Liver (tissue), 3 donors: ENCODE results near the gene APOL4.

Source experiments
- EGR1 ChIP-seq, 2 donors: IDR thresholded peaks; 2 replicates each; pipeline ENCODE4 v1.6.1; 2016 to 2018; ENCODE audit warnings: antibody characterized with exemption in 2 of 2, low read depth in 2 of 2
- HNF4G ChIP-seq: IDR thresholded peaks from 2 replicates; pipeline ENCODE4 v1.6.1; 2016; ENCODE audit warnings: antibody characterized with exemption
- JUND ChIP-seq, 2 donors: IDR thresholded peaks; 2 replicates each; pipeline ENCODE4 v1.6.1; 2016; ENCODE audit warnings: antibody characterized with exemption in 2 of 2
- RAD21 ChIP-seq, 2 donors: IDR thresholded peaks; 2 replicates each; pipeline ENCODE4 v1.6.1; 2016; ENCODE audit warnings: antibody characterized with exemption in 2 of 2, mild to moderate bottlenecking in 2 of 2
- REST ChIP-seq: IDR thresholded peaks from 2 replicates; pipeline ENCODE4 v1.6.1; 2016; ENCODE audit warnings: antibody characterized with exemption, mild to moderate bottlenecking
- SP1 ChIP-seq: IDR thresholded peaks from 2 replicates; pipeline ENCODE4 v1.6.1; 2018; ENCODE audit warnings: antibody characterized with exemption, mild to moderate bottlenecking
- TAF1 ChIP-seq: conservative IDR thresholded peaks from 2 replicates; pipeline ENCODE4 v1.6.1; 2016; ENCODE audit warnings: antibody characterized with exemption, mild to moderate bottlenecking
- YY1 ChIP-seq: IDR thresholded peaks from 2 replicates; pipeline ENCODE4 v1.6.1; 2016; ENCODE audit warnings: antibody characterized with exemption, mild to moderate bottlenecking
- TF ChIP-seq, protein P1 (sequence below): IDR thresholded peaks from 2 replicates; pipeline ENCODE4 v1.6.1; 2016; ENCODE audit warnings: antibody characterized with exemption
- TF ChIP-seq, protein P2 (sequence below): fragments of 150-350 bp; IDR thresholded peaks from 2 replicates; pipeline ENCODE4 v1.5.1; 2017; ENCODE audit warnings: improper control_type of control experiment, low read depth, low read length; ENCODE audit not compliant: missing input control
- TF ChIP-seq, protein P3 (sequence below): IDR thresholded peaks from 2 replicates; pipeline ENCODE4 v1.6.1; 2016; ENCODE audit warnings: antibody characterized with exemption
- TF ChIP-seq, protein P4 (sequence below): IDR thresholded peaks from 2 replicates; pipeline ENCODE4 v1.6.1; 2016; ENCODE audit warnings: antibody characterized with exemption
- donor health status: healthy.
- donor health status: healthy.

- TF ChIP-seq, protein P1, sequence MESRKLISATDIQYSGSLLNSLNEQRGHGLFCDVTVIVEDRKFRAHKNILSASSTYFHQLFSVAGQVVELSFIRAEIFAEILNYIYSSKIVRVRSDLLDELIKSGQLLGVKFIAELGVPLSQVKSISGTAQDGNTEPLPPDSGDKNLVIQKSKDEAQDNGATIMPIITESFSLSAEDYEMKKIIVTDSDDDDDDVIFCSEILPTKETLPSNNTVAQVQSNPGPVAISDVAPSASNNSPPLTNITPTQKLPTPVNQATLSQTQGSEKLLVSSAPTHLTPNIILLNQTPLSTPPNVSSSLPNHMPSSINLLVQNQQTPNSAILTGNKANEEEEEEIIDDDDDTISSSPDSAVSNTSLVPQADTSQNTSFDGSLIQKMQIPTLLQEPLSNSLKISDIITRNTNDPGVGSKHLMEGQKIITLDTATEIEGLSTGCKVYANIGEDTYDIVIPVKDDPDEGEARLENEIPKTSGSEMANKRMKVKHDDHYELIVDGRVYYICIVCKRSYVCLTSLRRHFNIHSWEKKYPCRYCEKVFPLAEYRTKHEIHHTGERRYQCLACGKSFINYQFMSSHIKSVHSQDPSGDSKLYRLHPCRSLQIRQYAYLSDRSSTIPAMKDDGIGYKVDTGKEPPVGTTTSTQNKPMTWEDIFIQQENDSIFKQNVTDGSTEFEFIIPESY, result no peak
- TF ChIP-seq, protein P2, sequence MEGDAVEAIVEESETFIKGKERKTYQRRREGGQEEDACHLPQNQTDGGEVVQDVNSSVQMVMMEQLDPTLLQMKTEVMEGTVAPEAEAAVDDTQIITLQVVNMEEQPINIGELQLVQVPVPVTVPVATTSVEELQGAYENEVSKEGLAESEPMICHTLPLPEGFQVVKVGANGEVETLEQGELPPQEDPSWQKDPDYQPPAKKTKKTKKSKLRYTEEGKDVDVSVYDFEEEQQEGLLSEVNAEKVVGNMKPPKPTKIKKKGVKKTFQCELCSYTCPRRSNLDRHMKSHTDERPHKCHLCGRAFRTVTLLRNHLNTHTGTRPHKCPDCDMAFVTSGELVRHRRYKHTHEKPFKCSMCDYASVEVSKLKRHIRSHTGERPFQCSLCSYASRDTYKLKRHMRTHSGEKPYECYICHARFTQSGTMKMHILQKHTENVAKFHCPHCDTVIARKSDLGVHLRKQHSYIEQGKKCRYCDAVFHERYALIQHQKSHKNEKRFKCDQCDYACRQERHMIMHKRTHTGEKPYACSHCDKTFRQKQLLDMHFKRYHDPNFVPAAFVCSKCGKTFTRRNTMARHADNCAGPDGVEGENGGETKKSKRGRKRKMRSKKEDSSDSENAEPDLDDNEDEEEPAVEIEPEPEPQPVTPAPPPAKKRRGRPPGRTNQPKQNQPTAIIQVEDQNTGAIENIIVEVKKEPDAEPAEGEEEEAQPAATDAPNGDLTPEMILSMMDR, result peak; percentile 85
- TF ChIP-seq REST (no peak), JUND (IDR thresholded peaks at IDR 0.05) (no peak), RAD21 (IDR thresholded peaks at IDR 0.05) (peak; percentile 96 to 98), HNF4G (no peak), SP1 (no peak), TAF1 (no peak), EGR1 (IDR thresholded peaks at IDR 0.05; ENCODE audit: low read depth in 2 of 2) (no peak), YY1 (peak; percentile 28)
- TF ChIP-seq, protein P3, sequence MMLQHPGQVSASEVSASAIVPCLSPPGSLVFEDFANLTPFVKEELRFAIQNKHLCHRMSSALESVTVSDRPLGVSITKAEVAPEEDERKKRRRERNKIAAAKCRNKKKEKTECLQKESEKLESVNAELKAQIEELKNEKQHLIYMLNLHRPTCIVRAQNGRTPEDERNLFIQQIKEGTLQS, result no peak
- TF ChIP-seq, protein P4, sequence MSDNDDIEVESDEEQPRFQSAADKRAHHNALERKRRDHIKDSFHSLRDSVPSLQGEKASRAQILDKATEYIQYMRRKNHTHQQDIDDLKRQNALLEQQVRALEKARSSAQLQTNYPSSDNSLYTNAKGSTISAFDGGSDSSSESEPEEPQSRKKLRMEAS, result no peak
Measured at GRCh38 chr22:36180038-36180880, 21.4 kb downstream of the APOL4 start.
